Parathyroid adenoma (tissue), 2 donors: ENCODE measurements around the gene AP5S1.

ENCODE experiments used
- H2AFZ ChIP-seq: fragments of 300-600 bp; sonication (generic); one replicate; pipeline ENCODE4 v1.7.0; 2017; ENCODE audit warnings: antibody characterized with exemption, mild to moderate bottlenecking
- H3K27ac ChIP-seq: fragments of 300-600 bp; sonication (generic); one replicate; pipeline ENCODE4 v1.7.0; 2017
- H3K27me3 ChIP-seq: fragments of 300-600 bp; sonication (generic); one replicate; pipeline ENCODE4 v1.7.0; 2017; ENCODE audit warnings: low read length; ENCODE audit not compliant: control insufficient read depth, insufficient read depth
- H3K36me3 ChIP-seq: fragments of 300-600 bp; sonication (generic); one replicate; pipeline ENCODE4 v1.7.0; 2017; ENCODE audit warnings: low read length; ENCODE audit not compliant: control insufficient read depth, insufficient read depth
- H3K4me1 ChIP-seq: fragments of 300-600 bp; sonication (generic); one replicate; pipeline ENCODE4 v1.7.0; 2017; ENCODE audit warnings: control low read depth
- H3K4me2 ChIP-seq: fragments of 300-600 bp; sonication (generic); one replicate; pipeline ENCODE4 v1.7.0; 2017; ENCODE audit warnings: low read length
- H3K4me3 ChIP-seq: fragments of 300-600 bp; sonication (generic); one replicate; pipeline ENCODE4 v1.7.0; 2017; ENCODE audit warnings: low read depth, low read length
- H3K79me2 ChIP-seq: fragments of 300-600 bp; sonication (generic); one replicate; pipeline ENCODE4 v1.7.0; 2017; ENCODE audit warnings: control low read depth
- H3K9ac ChIP-seq: fragments of 300-600 bp; sonication (generic); one replicate; pipeline ENCODE4 v1.7.0; 2017; ENCODE audit warnings: mild to moderate bottlenecking
- H3K9me3 ChIP-seq: fragments of 300-600 bp; sonication (generic); one replicate; pipeline ENCODE4 v1.7.0; 2017; ENCODE audit warnings: low read length; ENCODE audit not compliant: control insufficient read depth
- TF ChIP-seq, protein P1 (sequence below): fragments of 300-600 bp; sonication (generic); IDR thresholded peaks from one replicate; pipeline ENCODE4 v1.7.0; 2017; ENCODE audit warnings: antibody characterized with exemption, mild to moderate bottlenecking
- donor health status: primary hyperparathyroidism.

AP5S1 gene

DNA sequence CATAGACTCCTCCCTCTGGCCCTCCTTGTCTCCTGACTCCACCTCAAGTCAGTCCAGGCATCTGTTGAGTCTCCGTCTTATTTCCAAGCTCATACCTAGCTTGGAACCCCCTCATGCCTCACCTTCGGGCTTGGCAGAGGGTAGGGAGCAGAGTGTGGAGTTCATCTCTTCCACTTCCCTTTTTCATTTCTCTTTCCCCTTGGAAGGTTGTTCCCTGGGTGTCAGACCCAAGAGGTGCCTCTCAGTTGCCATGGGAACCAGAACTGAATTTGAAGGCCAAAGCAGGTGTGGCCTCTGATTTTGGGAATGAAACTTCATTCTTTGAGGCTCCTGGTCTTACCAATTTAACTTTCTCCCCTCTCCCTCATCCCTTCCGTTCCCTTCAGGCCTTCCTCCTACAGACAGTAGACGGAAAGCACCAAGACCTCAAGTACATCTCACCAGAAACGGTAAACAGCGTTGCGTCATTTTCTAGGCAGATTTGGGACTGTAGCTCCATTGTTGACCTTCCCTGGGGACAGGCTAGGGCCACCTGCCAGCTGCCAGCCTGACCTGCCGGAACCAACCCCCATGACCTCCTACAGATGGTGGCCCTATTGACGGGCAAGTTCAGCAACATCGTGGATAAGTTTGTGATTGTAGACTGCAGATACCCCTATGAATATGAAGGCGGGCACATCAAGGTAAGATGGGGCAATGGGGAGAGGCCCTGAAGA is 17.7 kb upstream of the AP5S1 start:
- TF ChIP-seq, protein P1, sequence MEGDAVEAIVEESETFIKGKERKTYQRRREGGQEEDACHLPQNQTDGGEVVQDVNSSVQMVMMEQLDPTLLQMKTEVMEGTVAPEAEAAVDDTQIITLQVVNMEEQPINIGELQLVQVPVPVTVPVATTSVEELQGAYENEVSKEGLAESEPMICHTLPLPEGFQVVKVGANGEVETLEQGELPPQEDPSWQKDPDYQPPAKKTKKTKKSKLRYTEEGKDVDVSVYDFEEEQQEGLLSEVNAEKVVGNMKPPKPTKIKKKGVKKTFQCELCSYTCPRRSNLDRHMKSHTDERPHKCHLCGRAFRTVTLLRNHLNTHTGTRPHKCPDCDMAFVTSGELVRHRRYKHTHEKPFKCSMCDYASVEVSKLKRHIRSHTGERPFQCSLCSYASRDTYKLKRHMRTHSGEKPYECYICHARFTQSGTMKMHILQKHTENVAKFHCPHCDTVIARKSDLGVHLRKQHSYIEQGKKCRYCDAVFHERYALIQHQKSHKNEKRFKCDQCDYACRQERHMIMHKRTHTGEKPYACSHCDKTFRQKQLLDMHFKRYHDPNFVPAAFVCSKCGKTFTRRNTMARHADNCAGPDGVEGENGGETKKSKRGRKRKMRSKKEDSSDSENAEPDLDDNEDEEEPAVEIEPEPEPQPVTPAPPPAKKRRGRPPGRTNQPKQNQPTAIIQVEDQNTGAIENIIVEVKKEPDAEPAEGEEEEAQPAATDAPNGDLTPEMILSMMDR: no peak
- no peaks in the 10 kb centered on the region for H3K9me3 ChIP-seq
- no peak overlapping the region for H3K9ac ChIP-seq
- no peak overlapping the region for H3K4me3 ChIP-seq
- H3K79me2 ChIP-seq: peaks cover 3% of the 10 kb centered on the region
- H3K27ac ChIP-seq: no peak overlapping the region
- H3K4me2 ChIP-seq: no peak overlapping the region
- no peaks in the 10 kb centered on the region for H3K27me3 ChIP-seq
- peaks cover 30% of the 10 kb centered on the region for H3K4me1 ChIP-seq
- H2AFZ ChIP-seq: no peak overlapping the region
- no peaks in the 10 kb centered on the region for H3K36me3 ChIP-seq

GRCh38 chr20:3803289-3803688 is 17.1 kb upstream of the AP5S1 start:
- H3K4me2 ChIP-seq: no peak overlapping the region
- H3K36me3 ChIP-seq: no peaks in the 10 kb centered on the region
- no peak overlapping the region for H3K27ac ChIP-seq
- no peaks in the 10 kb centered on the region for H3K27me3 ChIP-seq
- H3K79me2 ChIP-seq: peaks cover 3% of the 10 kb centered on the region
- H3K9me3 ChIP-seq: no peaks in the 10 kb centered on the region
- no peak overlapping the region for H3K9ac ChIP-seq
- peaks cover 36% of the 10 kb centered on the region for H3K4me1 ChIP-seq
- H3K4me3 ChIP-seq: no peak overlapping the region
- H2AFZ ChIP-seq: no peak overlapping the region
- TF ChIP-seq, protein P1: no peak

DNA sequence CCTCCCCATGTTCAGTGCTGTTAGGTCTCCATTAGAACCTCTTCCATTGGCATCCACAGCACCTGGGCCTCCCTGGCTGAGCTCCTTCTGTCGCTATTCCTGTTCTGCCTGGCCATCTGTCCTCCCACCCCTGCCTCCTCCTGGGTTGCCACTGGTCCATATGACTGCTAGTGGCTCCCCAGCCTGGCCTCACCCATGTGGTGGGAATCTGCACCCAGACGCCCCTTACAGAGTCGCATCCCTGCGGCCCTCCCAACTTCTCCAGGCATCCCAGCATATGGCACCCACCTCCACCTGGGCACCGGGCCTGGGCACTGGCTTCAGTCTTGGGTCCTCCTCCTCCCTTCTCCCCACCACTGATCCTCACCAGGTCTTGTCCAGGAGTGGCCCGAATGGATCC is 16.5 kb upstream of the AP5S1 start:
- peaks cover 37% of the 10 kb centered on the region for H3K4me1 ChIP-seq
- H3K4me2 ChIP-seq: no peak overlapping the region
- H3K27me3 ChIP-seq: no peaks in the 10 kb centered on the region
- H3K36me3 ChIP-seq: no peaks in the 10 kb centered on the region
- no peak overlapping the region for H3K4me3 ChIP-seq
- H3K79me2 ChIP-seq: peaks cover 3% of the 10 kb centered on the region
- H3K9ac ChIP-seq: no peak overlapping the region
- TF ChIP-seq, protein P1: no peak
- H2AFZ ChIP-seq: no peak overlapping the region
- no peak overlapping the region for H3K27ac ChIP-seq
- H3K9me3 ChIP-seq: no peaks in the 10 kb centered on the region

DNA sequence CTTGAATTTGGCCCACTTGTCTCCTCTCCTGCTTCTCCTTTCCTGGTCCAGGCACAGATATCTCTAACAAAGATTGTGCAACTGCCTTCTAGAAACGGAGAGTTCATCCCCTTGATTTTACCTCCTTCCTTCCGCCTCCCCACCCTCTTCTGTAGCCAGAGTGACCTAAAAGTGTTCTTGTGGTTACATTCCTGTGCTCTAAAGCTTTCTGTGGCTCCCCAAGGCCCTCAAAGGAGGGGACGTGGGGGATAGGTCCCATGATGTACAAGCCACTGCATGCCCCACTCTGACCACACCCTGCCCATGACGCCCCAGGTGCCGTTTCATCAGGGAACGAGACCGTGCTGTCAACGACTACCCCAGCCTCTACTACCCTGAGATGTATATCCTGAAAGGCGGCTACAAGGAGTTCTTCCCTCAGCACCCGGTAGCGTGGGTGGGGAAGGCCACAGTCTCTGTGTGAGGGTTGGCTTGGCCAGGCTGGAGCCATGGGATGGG is 16.0 kb upstream of the AP5S1 start:
- H3K9me3 ChIP-seq: no peaks in the 10 kb centered on the region

More for the DNA sequence above, 16.0 kb upstream of the AP5S1 start:
- H3K9ac ChIP-seq: no peak overlapping the region
- H3K27me3 ChIP-seq: no peaks in the 10 kb centered on the region
- no peak overlapping the region for H3K4me3 ChIP-seq
- H2AFZ ChIP-seq: no peak overlapping the region
- peaks cover 37% of the 10 kb centered on the region for H3K4me1 ChIP-seq
- TF ChIP-seq, protein P1: no peak
- H3K27ac ChIP-seq: no peak overlapping the region
- H3K36me3 ChIP-seq: no peaks in the 10 kb centered on the region
- H3K4me2 ChIP-seq: no peak overlapping the region
- H3K79me2 ChIP-seq: peaks cover 3% of the 10 kb centered on the region
